UCSD-AML1 (cell line): ENCODE data around the gene TACC2.

Experiments used
- DNase-seq: peaks from one replicate; lab custom pipeline; 2025; ENCODE audit not compliant: unreplicated experiment; lab: John Stamatoyannopoulos, UW

Gene TACC2

DNA sequence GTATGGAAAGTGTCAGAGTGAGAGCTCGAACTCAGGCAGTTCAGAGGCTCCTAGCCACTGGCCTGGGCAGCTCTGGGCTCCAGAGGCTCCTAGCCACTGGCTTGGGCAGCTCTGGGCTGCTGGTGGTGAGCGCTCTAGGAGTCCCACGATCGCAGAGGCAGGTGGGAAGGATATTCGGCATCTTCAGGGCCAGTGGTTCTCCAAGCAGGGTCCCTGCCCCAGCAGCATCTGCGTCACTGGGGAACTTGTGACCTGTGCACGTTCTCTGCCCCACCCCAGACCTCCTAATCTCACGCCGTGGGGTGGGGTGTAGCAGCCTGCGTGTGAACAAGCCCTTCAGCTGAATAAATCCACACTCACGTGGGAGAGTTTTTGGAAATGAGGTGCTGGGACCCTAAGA is 256.9 kb downstream of the TACC2 start:
- no peak for DNase-seq

DNA sequence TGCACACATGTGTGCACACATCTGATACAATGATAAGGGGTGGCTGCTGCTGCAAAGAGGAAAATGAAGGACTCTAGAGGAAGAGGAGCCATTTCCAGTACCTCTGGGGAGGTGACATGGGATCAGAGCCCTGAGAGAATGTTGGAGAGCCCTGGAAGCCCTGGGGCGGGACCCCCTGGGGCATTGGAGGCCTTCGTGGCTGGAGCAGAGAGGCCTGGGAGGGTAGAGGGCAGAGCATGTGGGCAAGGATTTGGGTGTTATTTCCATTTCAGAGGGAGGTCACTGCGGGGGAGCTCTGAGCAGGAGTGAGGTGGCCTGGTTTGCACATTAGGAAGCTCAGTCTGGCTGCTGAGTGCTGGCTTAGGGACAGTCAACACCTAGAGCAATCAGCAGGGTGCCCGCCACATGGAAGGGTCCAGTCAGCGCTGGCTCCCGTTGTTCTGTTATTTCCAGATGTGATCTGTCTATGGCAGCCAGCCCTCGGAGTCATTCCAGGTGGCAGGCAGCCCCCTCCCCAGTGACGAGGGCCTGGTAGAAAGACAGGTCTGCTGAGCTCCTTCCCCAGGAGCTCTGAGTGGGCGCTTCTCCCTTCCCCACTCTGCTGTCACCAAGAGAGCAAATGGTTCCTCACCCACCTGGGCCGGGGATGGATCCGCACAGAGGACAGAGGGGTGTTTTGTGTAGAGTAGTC is 258.0 kb downstream of the TACC2 start:
- no peak for DNase-seq

DNA sequence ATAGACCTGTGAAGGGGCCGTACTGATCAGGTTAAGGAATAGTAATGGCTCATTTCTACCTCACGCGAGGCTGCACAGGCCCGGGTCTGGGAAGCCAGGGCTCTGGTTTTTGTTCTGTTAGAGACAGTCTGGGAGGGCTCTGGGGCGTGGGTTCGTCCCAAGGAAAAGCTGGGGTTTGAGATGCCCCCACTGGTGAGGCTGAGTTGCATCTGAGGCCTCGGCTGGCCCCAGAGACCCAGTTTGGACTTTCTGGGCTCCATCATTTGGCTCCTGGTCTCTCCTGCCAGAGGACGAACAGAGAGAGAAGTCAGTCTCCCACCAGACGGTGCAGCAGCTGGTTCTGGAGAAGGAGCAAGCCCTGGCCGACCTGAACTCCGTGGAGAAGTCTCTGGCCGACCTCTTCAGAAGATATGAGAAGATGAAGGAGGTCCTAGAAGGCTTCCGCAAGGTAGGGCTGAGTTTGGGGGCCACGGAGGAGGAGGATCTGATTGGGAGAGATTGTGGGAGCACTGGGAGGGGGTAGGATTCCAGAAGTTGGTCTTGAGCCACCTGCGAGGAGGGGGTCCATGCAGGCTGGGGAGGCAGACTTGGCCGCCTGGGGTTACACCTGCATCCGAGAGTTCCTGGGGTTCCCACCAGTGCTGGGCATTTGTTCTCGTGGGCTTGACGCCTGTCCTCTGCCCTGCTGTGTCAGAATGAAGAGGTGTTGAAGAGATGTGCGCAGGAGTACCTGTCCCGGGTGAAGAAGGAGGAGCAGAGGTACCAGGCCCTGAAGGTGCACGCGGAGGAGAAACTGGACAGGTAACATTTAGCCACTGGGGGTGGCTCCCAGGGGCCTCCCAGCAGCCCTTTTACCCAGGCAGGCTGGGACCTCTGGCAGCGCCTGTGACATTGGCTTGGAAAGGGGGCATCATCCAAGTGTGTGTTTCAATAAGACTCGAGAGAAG is 259.7 kb downstream of the TACC2 start:
- DNase-seq: no peak

DNA sequence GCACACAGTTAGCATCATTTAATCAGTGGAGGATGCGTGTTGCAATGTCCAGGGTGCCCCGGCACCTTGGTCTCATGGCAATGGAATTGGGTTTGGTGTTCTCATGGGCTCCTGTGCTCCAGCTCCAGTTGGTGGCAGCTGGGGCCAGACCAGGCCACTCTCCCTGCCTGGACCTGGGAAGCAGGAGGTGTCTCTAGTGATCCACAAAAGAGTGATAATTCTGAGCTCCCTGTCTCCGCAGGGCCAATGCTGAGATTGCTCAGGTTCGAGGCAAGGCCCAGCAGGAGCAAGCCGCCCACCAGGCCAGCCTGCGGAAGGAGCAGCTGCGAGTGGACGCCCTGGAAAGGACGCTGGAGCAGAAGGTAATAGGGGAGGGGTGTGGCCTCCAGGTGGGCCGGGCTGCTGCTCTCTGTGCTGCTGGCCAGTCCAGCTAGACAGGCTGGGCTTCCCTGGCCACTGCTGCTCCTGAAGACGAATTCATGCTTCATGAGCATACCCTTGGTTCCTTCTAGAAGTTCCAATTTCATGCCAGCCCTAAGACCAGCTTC is 260.4 kb downstream of the TACC2 start:
- DNase-seq: no peak

DNA sequence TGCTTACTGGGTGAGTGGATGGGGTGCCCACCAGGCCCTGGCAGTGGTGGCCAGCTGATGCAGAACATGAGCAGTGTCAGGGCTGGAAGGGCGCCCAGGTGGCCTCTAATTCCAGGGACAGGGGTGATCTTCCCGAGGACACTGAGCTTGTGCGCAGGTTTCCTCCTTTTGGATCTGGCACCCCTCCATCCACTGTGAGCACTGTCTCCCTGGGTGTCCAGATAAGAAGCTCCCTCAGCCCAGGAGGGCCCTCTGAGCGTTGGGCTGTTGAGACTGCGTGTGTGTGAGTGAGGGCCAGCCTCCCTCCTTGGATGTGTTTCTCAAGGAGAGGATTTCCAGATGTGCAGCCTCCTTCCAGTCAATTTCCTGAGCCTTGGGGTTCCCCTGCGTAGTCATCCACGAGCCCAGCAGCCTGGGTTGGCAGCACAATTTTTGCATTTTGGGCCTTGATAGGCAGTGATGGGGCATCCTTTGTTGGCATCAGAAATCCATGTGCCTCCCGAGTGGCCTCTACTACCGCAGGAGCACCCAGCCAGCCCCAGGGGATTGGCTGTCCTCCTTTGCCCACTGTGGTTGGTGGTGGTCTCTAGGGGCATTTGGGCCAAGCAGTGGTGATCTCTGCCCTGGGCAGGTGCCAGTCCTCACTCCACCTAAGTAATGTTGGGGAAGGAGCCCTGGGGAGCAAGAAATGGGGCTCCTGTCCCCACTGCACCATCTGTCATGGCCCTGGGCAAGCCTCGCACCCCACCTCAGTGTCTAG is 261.2 kb downstream of the TACC2 start:
- no peak for DNase-seq

DNA sequence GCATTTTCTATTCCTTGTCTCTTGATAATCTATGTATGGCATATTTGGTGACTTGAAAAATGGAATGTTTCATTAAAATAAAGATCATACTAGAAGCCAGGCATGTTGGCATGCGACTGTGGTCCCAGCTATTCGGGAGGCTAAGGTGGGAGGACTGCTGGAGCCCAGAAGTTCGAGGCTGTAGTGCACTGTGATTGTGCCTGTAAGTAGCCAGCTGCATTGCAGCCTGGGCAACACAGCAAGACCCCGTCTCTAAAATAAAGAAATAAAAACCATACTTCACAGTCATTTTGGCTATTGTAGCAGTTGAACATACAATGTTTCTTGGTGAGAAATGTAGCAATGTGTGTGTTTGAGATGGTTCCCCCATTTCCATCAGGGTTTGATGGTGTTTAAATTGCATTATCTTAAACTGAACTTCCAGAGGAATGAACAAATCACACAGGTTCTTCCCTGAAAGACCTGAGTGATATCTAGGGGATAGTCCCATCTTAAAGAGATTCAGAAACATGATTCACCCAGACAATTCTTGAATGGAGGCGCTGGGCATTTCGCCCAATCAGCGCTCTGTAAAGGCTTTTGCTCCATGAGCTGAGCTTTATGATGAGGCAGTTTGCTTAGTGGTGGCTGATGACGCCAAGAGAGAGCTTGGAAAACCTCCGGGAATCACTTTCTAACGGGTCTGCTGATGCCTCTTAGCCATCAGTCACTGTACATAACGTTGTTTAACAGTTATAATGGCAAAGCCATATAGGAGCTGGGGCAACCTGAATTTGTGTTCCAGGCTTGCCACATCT is 262.7 kb downstream of the TACC2 start:
- no peak for DNase-seq

DNA sequence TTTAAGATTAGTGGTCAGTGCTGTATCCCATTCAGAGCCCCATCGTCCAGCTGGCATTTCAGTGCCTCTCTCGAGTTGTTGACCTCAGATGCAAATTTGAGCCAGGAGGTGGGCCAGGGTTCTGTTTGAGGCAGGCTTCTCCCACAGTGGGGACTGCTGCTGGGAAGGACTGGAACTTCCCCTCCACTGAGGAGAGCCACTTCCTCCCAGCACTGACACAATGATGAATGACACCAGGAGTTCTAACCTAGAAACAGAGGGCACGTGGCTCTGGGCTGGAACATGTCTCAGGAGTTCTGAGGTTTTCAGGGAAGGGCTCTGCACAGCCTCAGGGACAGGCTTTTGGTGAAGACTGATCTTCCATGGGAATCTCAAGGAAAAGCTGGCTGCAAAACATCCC is 263.8 kb downstream of the TACC2 start:
- DNase-seq: no peak

DNA sequence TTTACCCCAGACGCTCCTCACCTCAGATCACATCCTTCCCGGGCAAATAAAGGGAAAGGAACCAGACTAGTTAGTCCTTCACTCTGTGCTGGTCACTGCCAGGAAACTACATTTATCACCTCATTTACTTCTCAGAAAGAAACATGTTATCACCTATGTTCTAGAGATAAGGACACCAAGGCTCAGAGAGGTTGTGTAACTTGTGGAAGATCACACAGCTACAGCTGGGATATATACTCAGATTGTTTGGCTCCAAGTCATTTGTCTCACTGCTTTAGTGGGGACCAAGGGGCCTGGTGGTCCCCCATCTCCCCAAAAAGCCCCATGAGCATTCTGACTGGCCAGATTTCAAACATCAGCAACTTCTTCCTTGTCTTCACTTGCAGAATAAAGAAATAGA is 264.6 kb downstream of the TACC2 start:
- no peak for DNase-seq

DNA sequence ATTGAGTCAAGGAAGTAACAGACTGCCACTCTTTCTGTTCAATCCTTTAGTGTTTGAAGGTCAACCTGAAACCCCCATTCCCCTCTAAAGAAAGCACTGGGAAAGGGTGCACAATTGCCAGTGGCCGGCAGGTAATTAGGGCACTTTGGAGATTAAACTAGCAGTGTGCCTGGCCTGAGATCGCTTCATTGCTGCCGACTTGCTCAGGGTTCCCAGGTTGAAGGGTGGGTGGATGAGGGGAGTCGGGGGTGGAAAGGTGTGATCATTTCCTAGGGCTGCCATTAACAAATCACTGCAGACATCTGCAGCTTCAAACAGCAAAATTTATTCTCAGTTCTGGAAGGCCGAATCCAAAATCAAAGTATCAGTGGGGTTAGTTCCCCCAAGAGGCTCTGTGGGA is 265.9 kb downstream of the TACC2 start:
- DNase-seq: no peak

DNA sequence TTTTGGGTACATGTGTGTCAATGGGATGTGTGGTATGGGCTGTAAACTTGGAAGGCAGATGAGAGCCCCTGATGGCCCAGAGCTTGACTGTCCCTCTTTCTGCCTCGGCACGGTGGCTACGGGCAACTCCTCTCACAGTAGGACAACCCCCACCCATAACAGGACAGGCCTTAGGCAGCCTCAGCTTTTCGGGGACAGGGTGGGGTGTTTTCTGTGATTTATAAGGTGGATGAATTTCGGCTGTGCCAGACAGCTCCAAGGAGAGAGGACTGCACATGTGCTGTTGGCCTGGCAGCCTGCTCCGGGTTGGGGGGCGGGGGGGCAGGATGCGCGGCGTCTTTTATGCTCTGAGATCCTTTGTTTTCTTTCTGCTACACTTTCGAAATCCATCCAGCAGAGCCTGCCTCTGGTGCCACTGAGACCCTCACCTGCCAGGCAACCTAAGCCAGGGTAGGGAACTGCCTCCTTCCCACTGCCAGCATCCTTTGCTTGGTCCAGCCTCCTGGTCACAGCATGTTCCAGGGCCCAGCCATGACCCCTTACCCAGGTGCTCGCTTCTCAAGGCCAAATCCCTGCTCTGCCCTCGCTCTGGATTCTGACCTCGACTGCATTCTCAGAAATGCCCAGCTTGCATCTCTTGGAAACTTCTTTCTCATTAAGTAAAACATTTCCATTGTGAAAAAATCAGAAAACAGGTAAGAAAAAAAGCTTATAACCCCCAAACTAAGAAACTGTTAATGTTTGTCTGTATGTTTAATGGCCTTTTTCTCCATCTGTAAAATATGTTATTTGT is 266.7 kb downstream of the TACC2 start:
- no peak for DNase-seq

DNA sequence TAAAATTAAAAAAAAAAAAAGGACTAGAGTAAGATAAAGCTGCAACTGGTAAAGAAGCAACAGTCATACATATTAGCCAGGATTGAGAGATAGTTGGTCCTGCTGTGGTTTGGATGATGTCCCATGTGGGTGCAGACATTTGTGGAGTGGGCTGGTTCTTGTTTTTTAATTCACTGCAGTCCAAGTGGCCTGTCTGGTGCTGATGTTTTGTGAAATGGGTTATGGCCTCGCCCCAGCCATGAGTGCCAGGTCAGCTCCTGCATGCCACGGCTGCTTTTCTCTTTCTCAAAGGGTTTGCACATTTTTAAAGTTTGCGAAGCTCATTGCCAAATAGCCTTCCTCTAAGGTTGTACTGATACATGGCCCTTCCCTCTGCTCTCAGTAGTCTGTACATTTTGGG is 268.1 kb downstream of the TACC2 start:
- no peak for DNase-seq

DNA sequence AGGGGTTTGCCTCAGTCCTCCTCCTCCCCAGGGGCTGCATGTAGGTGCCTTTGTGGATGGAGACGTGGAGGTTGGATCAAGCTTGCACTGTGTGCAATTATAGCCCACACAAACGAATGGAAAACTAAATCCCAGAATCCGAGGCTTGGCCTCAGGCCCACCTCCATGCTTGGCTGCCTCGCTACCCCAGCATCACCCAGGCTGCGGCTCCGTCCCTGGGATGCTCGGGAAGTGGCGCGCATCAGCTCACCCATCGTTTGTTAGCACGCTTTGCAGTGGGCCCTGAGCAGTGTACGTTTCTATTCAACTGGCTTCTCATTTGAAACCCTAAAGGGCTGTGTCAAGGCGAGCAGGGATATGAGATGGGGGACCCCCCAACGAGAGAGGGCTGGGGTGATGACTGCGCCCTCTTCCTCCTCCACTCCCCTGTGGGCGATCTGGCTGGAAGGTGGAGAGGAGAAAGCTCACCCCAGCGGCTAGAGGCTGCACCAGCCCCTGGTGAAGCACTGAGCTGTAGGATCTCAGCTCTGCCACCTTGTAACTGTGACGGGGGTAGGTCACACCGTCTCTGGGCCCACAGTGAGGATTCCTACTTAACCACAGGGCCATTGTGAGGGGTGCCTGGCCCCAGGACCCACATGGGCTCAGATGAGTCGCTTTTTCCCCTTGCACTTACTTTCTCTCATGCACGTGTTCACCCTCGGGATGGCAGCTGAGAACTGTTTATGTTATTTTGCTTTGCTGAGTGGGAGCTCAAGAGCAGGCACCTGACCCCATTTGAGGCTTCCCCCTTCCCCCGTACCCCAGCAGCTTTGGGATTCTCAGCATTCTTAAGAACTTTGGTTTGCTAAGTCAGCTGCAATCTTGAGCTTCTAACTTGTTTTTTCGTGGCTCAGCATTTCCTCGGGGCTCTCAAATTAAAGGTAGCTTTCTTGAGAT is 269.4 kb downstream of the TACC2 start:
- DNase-seq: no peak

DNA sequence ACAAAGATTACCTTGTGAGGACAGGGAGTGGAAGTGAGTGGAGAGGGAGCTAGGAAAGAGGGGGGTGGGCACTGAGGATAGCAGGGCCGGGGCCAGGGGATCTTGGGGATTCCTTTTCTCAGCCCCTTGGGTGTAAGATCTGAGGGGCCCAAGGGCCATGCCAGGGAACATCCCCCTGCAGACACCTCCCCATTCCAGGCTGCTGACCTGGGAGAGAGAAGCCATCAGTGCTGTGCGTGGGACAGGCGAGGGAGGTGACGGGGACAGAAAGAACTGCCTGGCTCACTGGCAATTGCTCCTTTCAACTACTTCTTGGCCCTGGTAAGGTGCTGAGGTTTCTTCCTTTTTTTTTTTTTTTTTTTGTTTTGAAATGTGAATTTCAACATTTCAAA is 270.1 kb downstream of the TACC2 start:
- no peak for DNase-seq

DNA sequence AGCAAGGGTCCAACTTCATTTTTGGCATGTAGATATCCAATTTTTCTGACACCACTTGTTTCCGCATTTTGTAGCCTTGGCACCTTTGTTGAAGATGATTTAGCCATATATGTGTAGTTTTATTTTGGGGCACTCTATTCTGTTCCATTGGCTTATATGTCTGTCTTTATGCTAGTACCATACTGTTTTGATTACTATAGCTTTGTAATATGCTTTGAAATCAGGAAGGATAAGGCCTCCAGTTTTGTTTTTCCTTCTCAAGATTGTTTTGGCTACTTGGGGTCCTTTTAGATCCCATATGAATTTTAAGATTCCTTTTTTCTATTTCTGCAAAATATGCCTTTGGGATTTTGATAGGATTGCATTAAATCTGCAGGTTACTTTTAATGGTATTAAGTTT is 272.6 kb downstream of the TACC2 start:
- no peak for DNase-seq

DNA sequence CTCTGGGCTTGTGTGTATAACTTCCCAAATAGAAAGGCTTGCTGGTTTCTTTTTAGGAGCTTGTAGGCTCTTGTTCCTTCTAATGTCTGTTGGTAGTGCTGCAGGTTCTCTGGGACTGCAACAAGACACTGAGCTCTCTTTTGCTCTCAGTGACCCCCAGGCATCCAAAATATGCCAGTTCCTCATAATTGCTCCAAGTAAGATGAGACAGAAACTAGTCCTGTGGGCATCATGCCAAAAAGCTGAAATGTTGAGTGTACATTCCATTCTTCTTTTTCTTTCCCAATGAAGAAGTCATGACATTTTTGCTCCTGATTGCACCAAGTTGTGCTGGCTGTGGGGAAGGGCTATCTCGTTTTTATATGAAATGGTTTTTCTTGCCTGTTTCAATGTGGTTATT is 275.0 kb downstream of the TACC2 start:
- no peak for DNase-seq

DNA sequence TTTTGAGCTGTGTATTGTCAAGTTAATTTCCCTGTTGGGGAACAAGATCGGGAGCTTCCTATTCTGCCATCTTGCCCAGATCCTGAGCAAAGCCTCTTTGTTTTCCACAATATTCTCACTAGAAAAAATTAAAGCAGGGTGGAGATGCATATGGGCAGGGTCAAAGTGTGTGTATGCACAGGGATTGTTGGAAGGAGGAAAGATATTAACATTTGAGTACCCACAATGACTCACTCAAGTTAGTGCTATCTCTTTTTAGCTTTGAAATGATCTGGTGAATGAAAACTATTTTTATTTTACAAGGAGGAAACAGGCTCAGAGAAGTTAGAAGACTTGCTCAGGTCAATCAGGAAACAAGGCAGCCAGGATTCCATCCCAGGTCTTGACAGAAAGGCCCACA is 275.5 kb downstream of the TACC2 start:
- DNase-seq: no peak

DNA sequence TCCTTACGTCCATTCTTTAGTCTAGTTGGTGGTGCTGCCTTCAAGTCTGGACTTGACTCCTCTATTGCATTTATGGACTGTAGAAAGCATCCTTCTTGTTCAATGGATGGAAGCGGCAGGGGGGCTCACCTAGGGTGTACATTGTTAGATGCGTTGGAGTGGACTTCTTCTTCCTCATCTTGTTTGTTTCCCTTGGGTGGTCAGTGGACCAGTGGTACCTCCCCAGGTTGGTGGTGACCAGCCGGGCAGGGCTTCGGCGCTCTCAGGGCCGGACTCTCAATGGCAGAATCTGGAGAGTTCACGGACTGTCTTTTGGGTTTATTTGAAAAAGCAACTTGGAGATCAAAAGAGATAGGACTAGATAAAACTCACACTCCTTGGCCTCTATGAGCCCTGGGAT is 276.0 kb downstream of the TACC2 start:
- DNase-seq: no peak

DNA sequence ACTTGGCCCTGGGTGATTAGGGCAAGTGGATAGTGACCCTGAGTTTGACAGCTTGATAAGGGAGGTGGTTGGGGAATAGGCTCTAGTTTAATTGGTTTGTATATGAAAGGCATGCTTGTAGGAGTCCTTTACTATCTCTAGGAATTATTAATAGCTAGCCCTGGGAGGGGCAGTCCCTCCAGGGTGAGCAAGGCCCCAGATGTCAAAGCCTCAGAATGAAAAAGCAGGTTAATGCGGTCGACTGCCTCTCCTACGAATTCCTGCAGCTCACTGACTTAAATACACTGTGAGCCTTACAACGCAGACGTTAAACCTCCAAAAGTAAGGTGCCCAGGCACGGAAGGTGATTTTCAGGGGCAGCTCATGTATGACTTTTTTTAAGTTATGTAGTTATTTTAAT is 276.9 kb downstream of the TACC2 start:
- DNase-seq: no peak
